ENCODE results near the gene FGF6. TPM values are rescaled to one million over a fixed set of nuclear protein-coding genes. Genes with fewer than 3 reads are reported as not detected.

FGF6 gene
- total RNA-seq, 4 donors from 2014 or later: not detected

- Histone ChIP-seq H3K27me3 (no peaks in the 10 kb centered on the region), H3K9me3 (no peaks in the 10 kb centered on the region), H3K4me3 (no peak overlapping the region), H3K36me3 (no peaks in the 10 kb centered on the region), H3K27ac (no peak overlapping the region), H3K4me1 (no peaks in the 10 kb centered on the region)
- intact Hi-C loops (cut with DNase I; ENCODE audit: low total_unique reads): no loop called here
- no peak for DNase-seq
- TF ChIP-seq POLR2A (IDR thresholded peaks at IDR 0.05) (no peak), CTCF (IDR thresholded peaks at IDR 0.05) (no peak)
Observed at GRCh38 chr12:4486049-4486699, 40.6 kb upstream of the FGF6 start.

DNA sequence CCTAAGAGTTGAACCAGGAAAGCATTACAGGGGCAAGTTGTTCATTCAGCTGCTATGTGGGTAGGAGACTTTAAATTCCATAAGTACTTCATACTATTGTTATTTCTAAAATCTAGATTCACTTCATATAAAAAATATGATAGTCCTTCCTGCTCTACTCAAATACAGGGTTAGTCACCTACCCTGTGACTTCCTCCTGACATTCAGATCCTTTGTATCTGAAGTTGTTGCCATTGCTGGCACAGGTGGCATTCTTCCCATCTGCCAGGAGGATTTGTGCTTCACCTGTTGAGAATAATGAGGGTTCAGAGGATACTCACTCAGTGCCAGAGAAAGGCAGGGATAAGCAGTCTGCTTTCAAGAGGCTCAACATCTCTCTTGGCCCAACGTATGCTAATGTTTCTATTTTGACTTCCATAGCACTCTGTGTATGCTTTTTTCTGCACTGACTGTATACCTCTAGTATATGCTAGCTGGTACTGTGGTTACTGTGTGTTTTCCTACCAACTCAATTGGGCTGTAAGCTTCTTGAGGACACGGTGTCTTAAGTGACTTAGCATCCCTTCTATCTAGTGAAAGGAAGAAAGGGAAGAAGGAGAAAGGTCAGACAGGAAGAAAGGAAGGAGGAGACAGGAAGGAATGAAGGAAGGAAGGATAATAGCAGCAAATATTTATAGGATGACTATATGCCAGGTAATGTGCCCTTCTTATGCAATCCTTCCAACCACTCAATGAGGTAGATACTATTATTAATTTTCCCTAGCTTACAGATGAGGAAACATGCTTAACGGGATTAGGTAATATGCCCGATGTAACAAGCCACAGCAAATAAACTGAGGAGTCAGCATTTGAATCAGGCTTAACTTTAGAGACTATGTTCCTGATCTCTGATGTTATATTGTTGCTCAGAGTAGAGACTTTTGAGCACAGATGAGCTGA, 38.5 kb upstream of the FGF6 start:
- Histone ChIP-seq H3K27ac (no peak overlapping the region), H3K9me3 (peaks cover 0 to 2% of the 10 kb centered on the region in 2 donors), H3K36me3 (no peaks in the 10 kb centered on the region), H3K27me3 (no peaks in the 10 kb centered on the region), H3K4me3 (no peak overlapping the region), H3K4me1 (no peaks in the 10 kb centered on the region)
- no peak for DNase-seq
- no peak for TF ChIP-seq POLR2A (IDR thresholded peaks at IDR 0.05)
- no peak for TF ChIP-seq CTCF (IDR thresholded peaks at IDR 0.05)
- intact Hi-C loops (cut with DNase I; ENCODE audit: low total_unique reads): no loop called here

- Histone ChIP-seq H3K4me3 (no peak overlapping the region), H3K36me3 (no peaks in the 10 kb centered on the region)
- intact Hi-C loops (cut with DNase I; ENCODE audit: low total_unique reads): no loop called here
Observed at GRCh38 chr12:4482936-4483335, 37.3 kb upstream of the FGF6 start.

GRCh38 chr12:4478933-4479332, 33.3 kb upstream of the FGF6 start:
- no peaks in the 10 kb centered on the region for H3K36me3 ChIP-seq
- no peak for DNase-seq
- TF ChIP-seq POLR2A (IDR thresholded peaks at IDR 0.05) (no peak), CTCF (IDR thresholded peaks at IDR 0.05) (no peak)
- H3K27ac ChIP-seq: no peak overlapping the region
- H3K4me3 ChIP-seq: no peak overlapping the region
- intact Hi-C loops (cut with DNase I; ENCODE audit: low total_unique reads): no loop called here
- no peaks in the 10 kb centered on the region for H3K27me3 ChIP-seq
- H3K4me1 ChIP-seq: no peaks in the 10 kb centered on the region
- H3K9me3 ChIP-seq: peaks cover 0 to 5% of the 10 kb centered on the region in 2 donors

More at GRCh38 chr12:4482936-4483335, 37.3 kb upstream of the FGF6 start:
- TF ChIP-seq CTCF (IDR thresholded peaks at IDR 0.05): no peak
- TF ChIP-seq POLR2A (IDR thresholded peaks at IDR 0.05): no peak
- H3K4me1 ChIP-seq: no peaks in the 10 kb centered on the region
- no peak overlapping the region for H3K27ac ChIP-seq
- no peaks in the 10 kb centered on the region for H3K27me3 ChIP-seq
- H3K9me3 ChIP-seq: peaks cover 0 to 5% of the 10 kb centered on the region in 2 donors
- DNase-seq: no peak

DNA sequence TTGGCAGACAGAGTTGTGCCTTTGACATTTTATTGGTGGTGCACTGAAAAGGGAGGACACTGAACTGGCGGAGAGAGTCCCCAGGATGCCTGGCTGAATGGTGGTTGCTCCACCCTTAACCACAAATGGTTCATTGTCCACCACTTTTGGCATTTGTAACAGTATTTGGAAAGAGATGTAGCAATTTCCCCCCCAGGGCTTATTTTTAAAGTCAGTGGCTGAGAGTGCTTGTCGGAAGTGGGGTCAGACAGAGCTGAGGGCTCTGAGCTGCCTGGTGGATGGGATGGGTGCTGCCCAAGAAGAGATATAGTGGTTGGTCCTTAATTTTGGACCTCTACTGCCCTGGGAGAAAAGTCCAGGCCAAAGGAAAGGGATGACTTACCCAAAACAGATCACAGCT, 31.5 kb upstream of the FGF6 start:
- intact Hi-C loops (cut with DNase I; ENCODE audit: low total_unique reads): no loop called here
- H3K9me3 ChIP-seq: peaks cover 0 to 5% of the 10 kb centered on the region in 2 donors
- H3K4me1 ChIP-seq: no peaks in the 10 kb centered on the region
- no peak overlapping the region for H3K27ac ChIP-seq
- H3K27me3 ChIP-seq: no peaks in the 10 kb centered on the region
- no peak overlapping the region for H3K4me3 ChIP-seq
- TF ChIP-seq POLR2A (IDR thresholded peaks at IDR 0.05) (no peak), CTCF (IDR thresholded peaks at IDR 0.05) (no peak)
- no peak for DNase-seq
- H3K36me3 ChIP-seq: no peaks in the 10 kb centered on the region

All from uterus (tissue), 4 donors.